Endothelial cell of umbilical vein (primary cell): ENCODE measurements around the gene ARHGAP10.

Experiments used
- CTCF ChIP-seq, 2 donors: IDR thresholded peaks; 1 replicate in 1 of 2; 2 replicates in 1 of 2; pipeline ENCODE4 v1.5.1; 2011; ENCODE audit warnings: low read length in 2 of 2, mild to moderate bottlenecking in 2 of 2, moderate library complexity in 2 of 2, control low read depth in 1 of 2, inconsistent platforms in 1 of 2, low read depth in 1 of 2; ENCODE audit not compliant: insufficient read depth in 1 of 2; ENCODE audit errors: extremely low read depth in 1 of 2
- EZH2 ChIP-seq: IDR thresholded peaks from 2 replicates; pipeline ENCODE4 v1.6.1; 2012; ENCODE audit warnings: borderline replicate concordance, low read depth, mild to moderate bottlenecking, moderate library complexity, low read length, inconsistent platforms; ENCODE audit not compliant: severe bottlenecking
- MAX ChIP-seq: IDR thresholded peaks from 2 replicates; pipeline ENCODE4 v1.6.1; 2011; ENCODE audit not compliant: insufficient read depth, insufficient read length
- POLR2A ChIP-seq: IDR thresholded peaks from 2 replicates; pipeline ENCODE4 v1.6.1; 2012; ENCODE audit warnings: low read depth, mild to moderate bottlenecking, control low read depth, low read length
- POLR2AphosphoS5 ChIP-seq: IDR thresholded peaks from 2 replicates; pipeline ENCODE4 v1.6.1; 2012; ENCODE audit warnings: low read depth, mild to moderate bottlenecking, control low read depth, low read length, moderate library complexity; ENCODE audit not compliant: insufficient read depth

DNA sequence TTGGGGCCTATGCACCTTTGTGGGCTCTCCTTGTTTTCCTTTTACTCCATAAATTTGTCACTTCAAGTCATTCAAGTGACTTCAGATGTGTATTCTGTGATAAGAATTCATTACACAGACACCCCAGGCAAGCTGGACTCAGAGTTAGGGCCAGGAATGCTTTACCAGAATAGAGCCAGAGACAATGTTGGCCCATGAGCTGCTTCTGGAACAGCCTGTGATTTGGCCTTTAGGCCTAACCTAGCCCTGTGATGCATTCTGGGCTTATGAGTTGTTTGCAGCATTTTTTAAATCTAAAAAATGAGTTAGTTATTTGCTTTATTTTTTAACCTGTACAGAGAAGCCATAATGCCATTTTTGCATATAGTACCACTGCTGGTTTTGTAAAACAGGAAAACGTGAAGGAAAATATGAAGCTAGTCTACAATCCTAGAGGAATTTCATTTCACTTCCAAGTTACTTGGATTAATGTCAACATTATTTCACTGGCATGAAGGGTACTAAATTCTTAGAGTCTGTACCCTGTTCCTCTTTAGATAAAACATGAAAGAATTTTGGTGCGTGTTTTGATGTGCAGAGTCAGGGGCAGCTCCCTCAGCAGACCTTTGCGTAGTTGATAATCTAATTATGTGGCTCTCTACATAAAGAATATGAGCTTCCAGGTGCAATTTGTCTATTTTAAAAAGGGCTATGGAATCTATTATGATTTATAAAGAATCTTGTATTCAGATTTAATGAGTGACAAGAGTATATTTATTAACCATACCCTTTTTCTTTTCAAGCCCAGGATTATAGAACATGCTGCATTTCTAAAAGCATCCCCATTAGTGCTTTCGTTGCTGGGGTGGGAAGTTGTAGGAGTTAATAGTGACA, 84.7 kb downstream of the ARHGAP10 start:
- TF ChIP-seq CTCF (IDR thresholded peaks at IDR 0.05; ENCODE audit: extremely low read depth in 1 of 2, insufficient read depth in 1 of 2, low read depth in 1 of 2, low read length in 2 of 2) (no peak), POLR2A (no peak), POLR2AphosphoS5 (no peak), EZH2 (no peak), MAX (no peak)
